ENCODE results near the gene SPTLC1.

- TF ChIP-seq, protein P1, sequence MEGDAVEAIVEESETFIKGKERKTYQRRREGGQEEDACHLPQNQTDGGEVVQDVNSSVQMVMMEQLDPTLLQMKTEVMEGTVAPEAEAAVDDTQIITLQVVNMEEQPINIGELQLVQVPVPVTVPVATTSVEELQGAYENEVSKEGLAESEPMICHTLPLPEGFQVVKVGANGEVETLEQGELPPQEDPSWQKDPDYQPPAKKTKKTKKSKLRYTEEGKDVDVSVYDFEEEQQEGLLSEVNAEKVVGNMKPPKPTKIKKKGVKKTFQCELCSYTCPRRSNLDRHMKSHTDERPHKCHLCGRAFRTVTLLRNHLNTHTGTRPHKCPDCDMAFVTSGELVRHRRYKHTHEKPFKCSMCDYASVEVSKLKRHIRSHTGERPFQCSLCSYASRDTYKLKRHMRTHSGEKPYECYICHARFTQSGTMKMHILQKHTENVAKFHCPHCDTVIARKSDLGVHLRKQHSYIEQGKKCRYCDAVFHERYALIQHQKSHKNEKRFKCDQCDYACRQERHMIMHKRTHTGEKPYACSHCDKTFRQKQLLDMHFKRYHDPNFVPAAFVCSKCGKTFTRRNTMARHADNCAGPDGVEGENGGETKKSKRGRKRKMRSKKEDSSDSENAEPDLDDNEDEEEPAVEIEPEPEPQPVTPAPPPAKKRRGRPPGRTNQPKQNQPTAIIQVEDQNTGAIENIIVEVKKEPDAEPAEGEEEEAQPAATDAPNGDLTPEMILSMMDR (IDR thresholded peaks at IDR 0.05), result no peak
- TF ChIP-seq POLR2AphosphoS5 (IDR thresholded peaks at IDR 0.05), result no peak
Measured at GRCh38 chr9:91994422-91994821, 120.8 kb downstream of the SPTLC1 start.
